ENCODE results near the gene BTBD19.

DNA sequence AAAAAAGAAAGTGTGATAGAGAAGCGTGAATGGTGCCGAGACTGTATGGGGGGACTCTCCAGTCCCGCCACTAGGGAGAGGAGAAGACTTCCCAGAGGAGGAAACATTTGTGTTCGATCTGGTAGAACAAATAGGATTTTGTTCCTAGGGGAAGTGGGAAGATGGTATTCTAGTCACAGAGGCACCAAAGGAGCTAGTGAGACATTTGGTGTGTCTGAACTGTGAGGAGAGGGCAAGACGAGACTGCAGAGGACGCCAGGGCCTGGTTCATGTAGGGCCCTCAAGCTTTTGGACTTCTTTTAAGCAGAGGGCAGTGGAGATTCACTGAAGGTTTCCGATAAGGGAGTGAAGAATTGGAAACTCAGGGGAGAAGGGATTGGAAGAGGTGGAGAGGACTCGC is 2.9 kb downstream of the BTBD19 start:
- TF ChIP-seq, protein P1, sequence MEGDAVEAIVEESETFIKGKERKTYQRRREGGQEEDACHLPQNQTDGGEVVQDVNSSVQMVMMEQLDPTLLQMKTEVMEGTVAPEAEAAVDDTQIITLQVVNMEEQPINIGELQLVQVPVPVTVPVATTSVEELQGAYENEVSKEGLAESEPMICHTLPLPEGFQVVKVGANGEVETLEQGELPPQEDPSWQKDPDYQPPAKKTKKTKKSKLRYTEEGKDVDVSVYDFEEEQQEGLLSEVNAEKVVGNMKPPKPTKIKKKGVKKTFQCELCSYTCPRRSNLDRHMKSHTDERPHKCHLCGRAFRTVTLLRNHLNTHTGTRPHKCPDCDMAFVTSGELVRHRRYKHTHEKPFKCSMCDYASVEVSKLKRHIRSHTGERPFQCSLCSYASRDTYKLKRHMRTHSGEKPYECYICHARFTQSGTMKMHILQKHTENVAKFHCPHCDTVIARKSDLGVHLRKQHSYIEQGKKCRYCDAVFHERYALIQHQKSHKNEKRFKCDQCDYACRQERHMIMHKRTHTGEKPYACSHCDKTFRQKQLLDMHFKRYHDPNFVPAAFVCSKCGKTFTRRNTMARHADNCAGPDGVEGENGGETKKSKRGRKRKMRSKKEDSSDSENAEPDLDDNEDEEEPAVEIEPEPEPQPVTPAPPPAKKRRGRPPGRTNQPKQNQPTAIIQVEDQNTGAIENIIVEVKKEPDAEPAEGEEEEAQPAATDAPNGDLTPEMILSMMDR (conservative IDR thresholded peaks at IDR 0.05; ENCODE audit: low read length), result no peak
- TF ChIP-seq EZH2phosphoT487 (IDR thresholded peaks at IDR 0.05; ENCODE audit: borderline replicate concordance, low read depth, low read length), result no peak
